ENCODE data around the gene ADAM19. TPM values are rescaled to one million over a fixed set of nuclear protein-coding genes. Genes with fewer than 3 reads are reported as not detected.

Gene ADAM19
- total RNA-seq, 1 donor from 2014 or later: 232 TPM

GRCh38 chr5:157603333-157604190, 28.0 kb upstream of the ADAM19 start:
- H3K4me3 Mint-ChIP-seq: peak overlapping the region; percentile 65
- peak overlapping the region; percentile 88 for H3K27ac Mint-ChIP-seq
- intact Hi-C loops (cut with micrococcal nuclease): loop anchor here (1.0 to 10.0 kb wide), 12 partner anchors 9 to 1854 kb away; partner anchors contain the start of genes C5orf52 and THG1L
- H3K9me3 Mint-ChIP-seq: peaks cover 1% of the 10 kb centered on the region
- peak; percentile 92 for DNase-seq
- H3K4me1 Mint-ChIP-seq: peaks cover 73% of the 10 kb centered on the region
- no peaks in the 10 kb centered on the region for H3K27me3 Mint-ChIP-seq
- H3K36me3 Mint-ChIP-seq (ENCODE audit: low read depth): peaks cover 5% of the 10 kb centered on the region

GRCh38 chr5:157602505-157602904, 26.9 kb upstream of the ADAM19 start:
- no peaks in the 10 kb centered on the region for H3K27me3 Mint-ChIP-seq
- intact Hi-C loops (cut with micrococcal nuclease): loop anchor here (2.0 to 10.0 kb wide), 9 partner anchors 68 to 1855 kb away; partner anchors contain the start of genes C5orf52 and THG1L
- peaks cover 5% of the 10 kb centered on the region for H3K36me3 Mint-ChIP-seq (ENCODE audit: low read depth)
- peaks cover 72% of the 10 kb centered on the region for H3K4me1 Mint-ChIP-seq
- H3K27ac Mint-ChIP-seq: peak overlapping the region; percentile 88
- H3K4me3 Mint-ChIP-seq: peak overlapping the region; percentile 65
- DNase-seq: peak; percentile 86
- H3K9me3 Mint-ChIP-seq: peaks cover 7% of the 10 kb centered on the region

GRCh38 chr5:157600252-157600651, 24.7 kb upstream of the ADAM19 start:
- peak overlapping the region; percentile 91 for H3K27ac Mint-ChIP-seq
- no peaks in the 10 kb centered on the region for H3K27me3 Mint-ChIP-seq
- peaks cover 84% of the 10 kb centered on the region for H3K4me1 Mint-ChIP-seq
- intact Hi-C loops (cut with micrococcal nuclease): loop anchor here (5.0 to 10.0 kb wide), 6 partner anchors 328 to 1857 kb away; no protein-coding TSS in a partner anchor
- H3K36me3 Mint-ChIP-seq (ENCODE audit: low read depth): peaks cover 8% of the 10 kb centered on the region
- H3K4me3 Mint-ChIP-seq: peak overlapping the region; percentile 33
- peaks cover 10% of the 10 kb centered on the region for H3K9me3 Mint-ChIP-seq
- DNase-seq: peak; percentile 73

GRCh38 chr5:157599565-157599964, 24.0 kb upstream of the ADAM19 start:
- Mint-ChIP-seq H3K27ac (peak overlapping the region; percentile 79), H3K27me3 (no peaks in the 10 kb centered on the region), H3K4me1 (peaks cover 87% of the 10 kb centered on the region), H3K36me3 (ENCODE audit: low read depth) (peaks cover 8% of the 10 kb centered on the region), H3K4me3 (peak overlapping the region; percentile 7), H3K9me3 (peaks cover 10% of the 10 kb centered on the region)
- intact Hi-C loops (cut with micrococcal nuclease): loop anchor here (2.0 to 5.0 kb wide), 3 partner anchors 13 to 258 kb away; partner anchors contain the start of genes CLINT1 and NIPAL4
- DNase-seq: no peak

- Mint-ChIP-seq H3K4me3 (peak overlapping the region; percentile 16), H3K9me3 (peaks cover 10% of the 10 kb centered on the region), H3K27me3 (no peaks in the 10 kb centered on the region), H3K36me3 (ENCODE audit: low read depth) (peaks cover 8% of the 10 kb centered on the region), H3K4me1 (peaks cover 85% of the 10 kb centered on the region), H3K27ac (peak overlapping the region; percentile 79)
- intact Hi-C loops (cut with micrococcal nuclease): loop anchor here (2.0 to 5.0 kb wide), 3 partner anchors 14 to 259 kb away; partner anchors contain the start of genes CLINT1 and NIPAL4
- no peak for DNase-seq
Observed at GRCh38 chr5:157598350-157598936, 22.9 kb upstream of the ADAM19 start.

GRCh38 chr5:157597277-157597676, 21.7 kb upstream of the ADAM19 start:
- Mint-ChIP-seq H3K9me3 (peaks cover 10% of the 10 kb centered on the region), H3K36me3 (ENCODE audit: low read depth) (peaks cover 8% of the 10 kb centered on the region), H3K27me3 (no peaks in the 10 kb centered on the region), H3K27ac (peak overlapping the region; percentile 79), H3K4me1 (peaks cover 85% of the 10 kb centered on the region), H3K4me3 (peak overlapping the region; percentile 42)
- intact Hi-C loops (cut with micrococcal nuclease): loop anchor here (5.0 kb wide), 2 partner anchors 135 to 260 kb away; partner anchors contain the start of genes CLINT1 and NIPAL4
- no peak for DNase-seq

- Mint-ChIP-seq H3K36me3 (ENCODE audit: low read depth) (peaks cover 13% of the 10 kb centered on the region), H3K4me1 (peaks cover 88% of the 10 kb centered on the region), H3K4me3 (peak overlapping the region; percentile 42), H3K9me3 (peaks cover 15% of the 10 kb centered on the region), H3K27me3 (no peaks in the 10 kb centered on the region), H3K27ac (peak overlapping the region; percentile 79)
- peak; percentile 86 for DNase-seq
- intact Hi-C loops (cut with micrococcal nuclease): loop anchor here (1.0 to 5.0 kb wide), 3 partner anchors 11 to 261 kb away; partner anchors contain the start of genes CLINT1 and NIPAL4
Observed at GRCh38 chr5:157596487-157596886, 20.9 kb upstream of the ADAM19 start.

- intact Hi-C loops (cut with micrococcal nuclease): loop anchor here (1.0 to 5.0 kb wide), 6 partner anchors 8 to 262 kb away; partner anchors contain the start of genes CLINT1 and NIPAL4
- Mint-ChIP-seq H3K27me3 (no peaks in the 10 kb centered on the region), H3K4me1 (peaks cover 76% of the 10 kb centered on the region), H3K9me3 (peaks cover 15% of the 10 kb centered on the region), H3K36me3 (ENCODE audit: low read depth) (peaks cover 11% of the 10 kb centered on the region), H3K27ac (peak overlapping the region; percentile 79), H3K4me3 (peak overlapping the region; percentile 61)
- DNase-seq: no peak
Observed at GRCh38 chr5:157594675-157595459, 19.3 kb upstream of the ADAM19 start.

- Mint-ChIP-seq H3K36me3 (ENCODE audit: low read depth) (peaks cover 11% of the 10 kb centered on the region), H3K27ac (peak overlapping the region; percentile 79), H3K4me1 (peaks cover 73% of the 10 kb centered on the region), H3K27me3 (no peaks in the 10 kb centered on the region), H3K4me3 (peak overlapping the region; percentile 61), H3K9me3 (peaks cover 15% of the 10 kb centered on the region)
- no peak for DNase-seq
- intact Hi-C loops (cut with micrococcal nuclease): loop anchor here (1.0 kb wide), 4 partner anchors 9 to 53 kb away; no protein-coding TSS in a partner anchor
Observed at GRCh38 chr5:157594257-157594656, 18.7 kb upstream of the ADAM19 start.

- intact Hi-C loops (cut with micrococcal nuclease): no loop called here
- Mint-ChIP-seq H3K4me1 (peaks cover 63% of the 10 kb centered on the region), H3K4me3 (peak overlapping the region; percentile 44), H3K27ac (peak overlapping the region; percentile 72), H3K9me3 (peaks cover 11% of the 10 kb centered on the region), H3K27me3 (no peaks in the 10 kb centered on the region), H3K36me3 (ENCODE audit: low read depth) (peaks cover 9% of the 10 kb centered on the region)
- DNase-seq: no peak
Observed at GRCh38 chr5:157593052-157593757, 17.6 kb upstream of the ADAM19 start.

- Mint-ChIP-seq H3K9me3 (peaks cover 15% of the 10 kb centered on the region), H3K4me3 (peak overlapping the region; percentile 39), H3K4me1 (peaks cover 59% of the 10 kb centered on the region), H3K27me3 (no peaks in the 10 kb centered on the region), H3K27ac (peak overlapping the region; percentile 72), H3K36me3 (ENCODE audit: low read depth) (peaks cover 9% of the 10 kb centered on the region)
- intact Hi-C loops (cut with micrococcal nuclease): no loop called here
- DNase-seq: peak; percentile 57
Observed at GRCh38 chr5:157592594-157592993, 17.0 kb upstream of the ADAM19 start.

GRCh38 chr5:157590478-157590877, 14.9 kb upstream of the ADAM19 start:
- Mint-ChIP-seq H3K27me3 (no peaks in the 10 kb centered on the region), H3K4me3 (no peak overlapping the region), H3K9me3 (peaks cover 11% of the 10 kb centered on the region), H3K4me1 (peaks cover 42% of the 10 kb centered on the region), H3K36me3 (ENCODE audit: low read depth) (peaks cover 5% of the 10 kb centered on the region), H3K27ac (no peak overlapping the region)
- no peak for DNase-seq
- intact Hi-C loops (cut with micrococcal nuclease): no loop called here

All from activated CD4-positive, alpha-beta T cell treated with anti-CD3 and anti-CD28 coated beads, Interleukin-2, amount 10 ng/mL, durations not matched to agents 24 days and 14 days (primary cell).